Measurements from ENCODE around the gene CCNYL1.
"Not testable (repeated sequence)": the region's sequence is repeated elsewhere in the genome, so short reads cannot be mapped to it uniquely, and the experiment has no call there.

The CCNYL1 gene

DNA sequence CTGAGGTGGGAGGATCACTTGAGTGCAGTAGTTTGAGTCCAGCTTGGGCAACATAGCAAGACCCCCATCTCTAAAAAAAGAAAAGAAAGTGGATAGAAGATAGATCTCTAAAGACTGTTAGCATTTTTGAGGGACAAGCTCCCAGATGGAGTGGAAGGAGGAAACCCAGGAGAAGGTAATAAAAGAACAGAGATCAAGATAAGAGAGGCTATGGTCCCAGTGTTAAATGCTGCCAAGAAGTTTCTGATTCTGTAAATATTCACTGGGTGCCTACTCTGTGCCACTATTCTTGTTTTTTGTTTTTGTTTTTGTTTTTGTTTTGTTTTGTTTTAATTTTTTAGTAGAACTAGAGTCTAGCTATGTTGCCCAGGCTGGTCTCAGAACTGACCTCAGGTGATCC, 32.1 kb downstream of the CCNYL1 start:
- DNase-seq: no peak

DNA sequence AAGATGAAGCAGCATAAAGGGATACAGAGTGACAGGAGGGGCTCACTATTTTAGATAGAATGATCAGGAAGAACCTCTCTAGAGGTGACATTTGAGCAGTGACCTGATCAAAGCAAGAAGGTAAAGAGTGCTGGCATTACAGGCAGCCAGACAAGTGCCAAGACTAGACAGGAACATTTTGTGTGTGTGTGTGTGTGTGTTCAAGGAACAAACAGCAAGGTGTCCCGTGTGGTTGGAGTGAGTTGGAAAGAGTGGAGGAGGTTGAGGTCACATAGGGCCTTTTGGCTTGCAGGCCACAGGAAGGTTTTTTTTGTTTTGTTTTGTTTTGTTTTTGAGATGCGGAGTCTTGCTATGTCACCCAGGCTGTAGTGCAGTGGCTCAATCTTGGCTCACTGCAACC, 32.6 kb downstream of the CCNYL1 start:
- DNase-seq: no peak

DNA sequence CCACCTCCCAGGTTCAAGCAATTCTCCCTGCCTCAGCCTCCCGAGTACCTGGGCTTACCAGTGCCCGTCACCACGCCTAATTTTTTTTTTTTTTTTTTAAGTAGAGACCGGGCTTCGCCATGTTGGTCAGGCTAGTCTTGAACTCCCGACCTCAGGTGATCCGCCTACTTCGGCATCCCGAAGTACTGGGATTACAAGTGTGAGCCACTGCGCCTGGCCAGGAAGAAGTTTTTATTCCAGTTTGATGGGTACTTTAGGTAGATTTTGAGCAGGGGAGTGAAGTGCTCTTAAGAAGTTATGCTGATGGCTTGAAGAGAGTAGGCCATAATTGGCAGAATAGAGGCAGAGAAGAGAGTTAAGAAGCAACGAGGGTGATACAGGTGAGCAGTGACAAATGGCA, 33.0 kb downstream of the CCNYL1 start:
- no peak for DNase-seq

DNA sequence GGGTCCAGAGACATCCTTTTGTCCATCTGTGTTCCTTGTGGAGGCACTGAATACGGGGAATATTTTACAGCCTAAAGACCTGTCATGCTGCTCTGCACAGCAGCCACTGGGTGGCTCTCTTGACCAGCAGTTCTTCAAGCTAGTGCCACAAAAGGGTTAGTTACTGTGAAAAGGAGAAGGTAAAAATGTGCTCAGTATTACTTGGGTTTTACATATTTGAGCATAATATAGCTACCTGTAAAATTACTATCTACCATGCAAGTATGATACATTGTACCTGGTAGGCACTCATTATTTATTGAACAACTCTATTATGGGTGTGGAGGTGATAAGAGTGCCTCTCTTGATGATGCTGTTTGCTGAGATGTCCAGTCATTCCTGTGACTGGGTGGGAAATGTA, 34.7 kb downstream of the CCNYL1 start:
- peak; percentile 22 for DNase-seq

DNA sequence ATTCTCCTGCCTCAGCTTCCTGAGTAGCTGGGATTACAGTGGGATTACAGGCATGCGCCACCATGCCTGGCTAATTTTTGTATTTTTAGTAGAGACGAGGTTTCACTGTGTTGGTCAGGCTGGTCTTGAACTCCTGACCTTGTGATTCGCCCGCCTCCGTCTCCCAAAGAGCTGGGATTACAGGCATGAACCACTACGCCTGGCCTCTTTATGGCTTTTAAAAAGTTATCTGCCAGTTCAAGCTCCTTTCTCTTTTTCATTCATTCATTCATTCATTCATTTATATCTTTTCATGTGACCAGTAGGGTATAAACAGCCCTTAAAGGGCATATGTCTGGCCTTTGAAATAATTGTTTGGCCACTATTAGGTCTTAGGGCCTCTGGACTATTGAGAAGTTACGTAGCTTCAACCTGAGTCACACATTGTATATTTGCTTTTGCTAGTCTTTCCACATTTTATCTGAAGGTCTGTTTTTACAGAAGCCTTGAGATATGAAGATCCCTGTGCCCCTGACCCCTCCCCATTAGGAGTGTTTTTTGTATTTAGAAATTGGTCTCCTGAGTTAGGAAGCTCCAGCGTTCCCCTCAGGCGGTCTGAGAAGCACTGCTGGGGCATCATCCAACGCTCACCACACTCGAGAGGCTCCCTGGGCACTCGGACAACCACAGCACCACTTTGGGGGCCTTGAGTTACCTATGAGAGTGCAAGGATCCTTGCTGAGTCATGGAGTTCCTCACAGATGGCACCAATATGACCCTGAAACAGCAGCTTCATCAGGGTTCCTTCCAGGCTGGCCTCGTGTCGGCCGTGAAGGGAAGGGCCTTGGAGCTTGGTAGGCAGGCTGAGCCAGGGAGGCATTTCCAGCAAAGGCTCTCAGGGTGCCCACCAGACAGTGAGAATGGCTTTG, 36.5 kb downstream of the CCNYL1 start:
- no peak for DNase-seq

DNA sequence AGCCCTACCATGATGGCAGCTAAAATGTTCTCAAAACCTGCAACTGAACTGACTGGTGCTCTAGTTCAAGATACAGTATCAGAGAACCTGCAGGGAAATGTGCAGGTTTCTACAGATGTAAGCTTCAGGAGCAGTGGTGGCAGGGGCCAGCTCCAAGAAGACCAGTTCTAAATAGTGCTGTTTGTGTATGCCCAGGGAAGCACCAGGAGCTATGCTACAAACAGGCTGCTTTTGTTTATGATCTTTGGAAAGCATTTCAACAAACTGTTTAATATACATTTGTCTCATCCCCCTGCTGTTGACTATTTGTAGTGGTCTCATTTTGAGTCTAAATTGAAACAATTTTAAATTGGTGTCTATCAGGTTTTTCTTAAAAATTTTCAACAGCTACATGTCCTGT, 37.6 kb downstream of the CCNYL1 start:
- DNase-seq: no peak

DNA sequence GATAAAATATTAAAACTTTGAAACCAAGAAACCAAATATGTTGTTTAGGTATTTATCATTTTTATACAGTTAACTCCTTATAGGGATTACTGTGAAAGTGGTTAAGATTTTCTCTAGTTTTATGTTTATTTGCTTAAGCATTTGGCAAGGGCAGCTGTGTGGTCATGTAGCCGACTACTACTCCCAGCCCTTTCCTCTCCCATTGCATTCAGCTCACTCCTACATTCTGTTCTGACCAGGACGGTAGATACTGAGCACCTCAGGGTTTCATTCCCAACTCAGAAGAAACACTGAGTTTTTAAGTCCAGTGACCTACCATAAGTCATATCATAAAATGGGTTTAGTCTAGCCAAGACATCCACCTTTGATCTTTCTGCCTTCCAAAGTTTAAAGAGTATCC, 38.4 kb downstream of the CCNYL1 start:
- no peak for DNase-seq

DNA sequence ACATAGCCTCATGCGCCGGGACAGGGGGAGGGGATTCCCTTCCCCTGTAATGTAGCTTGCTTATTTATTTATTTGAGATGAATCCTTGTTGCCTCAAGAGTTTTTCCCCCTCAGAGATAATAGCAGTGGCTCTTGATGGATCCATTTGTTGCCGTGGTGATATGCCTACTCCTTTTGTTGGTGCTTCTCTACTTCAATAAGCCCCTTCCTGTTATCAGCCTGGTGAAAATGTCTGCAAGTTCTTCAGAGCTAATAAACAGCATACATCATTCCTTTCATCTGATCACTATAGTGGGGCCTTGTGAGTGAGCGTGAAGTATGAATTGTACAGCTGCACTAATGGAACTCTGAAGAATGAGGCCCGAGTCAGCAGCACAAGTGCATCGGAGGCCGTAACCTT, 38.9 kb downstream of the CCNYL1 start:
- no peak for DNase-seq

DNA sequence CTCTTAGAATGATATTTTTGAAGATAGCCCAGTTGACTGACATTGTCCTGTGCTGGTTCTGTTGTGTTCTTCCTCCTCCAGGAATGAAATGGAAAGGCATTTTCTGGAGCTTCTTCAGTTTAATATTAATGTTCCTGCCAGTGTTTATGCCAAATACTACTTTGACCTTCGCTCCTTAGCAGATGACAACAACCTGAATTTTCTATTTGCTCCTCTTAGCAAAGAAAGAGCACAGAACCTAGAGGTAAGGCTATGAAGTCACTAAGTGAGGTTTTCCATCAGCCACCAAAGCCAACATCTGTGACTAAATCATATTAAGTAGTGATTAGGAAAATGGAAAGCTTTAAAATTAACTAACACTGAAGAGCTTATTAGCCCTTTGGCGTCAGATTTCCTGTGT, 39.4 kb downstream of the CCNYL1 start:
- no peak for DNase-seq

DNA sequence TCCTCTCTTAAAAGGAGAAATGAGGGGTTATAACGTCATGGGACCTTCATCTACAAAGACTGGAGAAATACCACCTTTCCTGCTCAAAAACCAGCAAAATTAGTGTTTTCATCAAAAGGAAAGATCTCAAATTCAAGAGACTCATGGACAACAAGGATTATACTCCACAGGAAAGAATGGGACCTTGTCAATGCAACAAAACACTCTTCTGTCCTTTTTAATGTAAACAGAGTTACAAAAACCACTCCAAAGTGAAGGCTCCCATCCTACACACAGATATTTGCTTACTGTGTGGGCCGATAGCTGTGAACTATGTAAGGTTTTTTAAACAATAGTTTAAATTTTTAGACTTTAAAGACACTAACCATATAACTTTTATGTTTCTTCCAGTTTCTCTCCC, 42.2 kb downstream of the CCNYL1 start:
- DNase-seq: not testable (repeated sequence)

DNA sequence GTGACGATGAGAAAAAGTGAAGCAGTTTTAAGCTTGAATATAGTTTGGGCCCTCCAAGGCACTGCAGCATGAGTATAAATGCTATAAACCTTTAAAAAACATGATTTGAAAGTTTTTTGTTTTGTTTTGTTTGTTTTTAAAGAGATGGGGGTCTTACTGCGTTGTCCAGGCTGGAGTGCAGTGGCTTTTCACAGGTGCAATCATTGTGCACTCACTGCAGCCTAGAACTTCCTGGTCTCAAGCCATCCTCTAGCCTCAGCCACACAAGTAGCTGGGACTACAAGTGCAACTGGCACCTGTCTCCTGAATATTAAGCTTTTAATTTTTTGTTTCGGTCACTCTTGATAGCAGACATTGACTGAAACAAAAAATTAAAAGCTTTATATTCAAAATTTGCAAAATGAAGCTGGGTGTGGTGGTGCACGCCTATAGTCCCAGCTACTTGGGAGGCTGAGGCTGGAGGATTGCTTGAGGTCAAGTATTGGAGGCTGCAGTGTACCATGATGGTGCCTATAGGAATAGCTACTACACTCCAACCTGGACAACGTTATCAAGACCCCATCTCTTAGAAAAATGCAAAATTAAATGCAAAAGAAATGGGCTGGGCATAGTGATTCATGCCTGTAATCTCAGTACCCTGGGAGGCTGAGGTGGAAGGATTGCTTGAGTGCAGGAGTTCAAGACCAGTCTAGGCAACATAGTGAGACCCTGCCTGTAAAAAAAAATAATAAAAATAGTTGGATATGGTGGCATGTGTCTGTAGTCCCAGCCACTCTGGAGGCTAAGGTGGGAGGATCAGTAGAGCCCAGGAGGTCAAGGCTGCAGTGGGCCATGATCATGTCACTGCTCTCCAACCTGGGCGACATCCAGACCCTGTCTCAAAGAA, 43.3 kb downstream of the CCNYL1 start:
- no peak for DNase-seq

DNA sequence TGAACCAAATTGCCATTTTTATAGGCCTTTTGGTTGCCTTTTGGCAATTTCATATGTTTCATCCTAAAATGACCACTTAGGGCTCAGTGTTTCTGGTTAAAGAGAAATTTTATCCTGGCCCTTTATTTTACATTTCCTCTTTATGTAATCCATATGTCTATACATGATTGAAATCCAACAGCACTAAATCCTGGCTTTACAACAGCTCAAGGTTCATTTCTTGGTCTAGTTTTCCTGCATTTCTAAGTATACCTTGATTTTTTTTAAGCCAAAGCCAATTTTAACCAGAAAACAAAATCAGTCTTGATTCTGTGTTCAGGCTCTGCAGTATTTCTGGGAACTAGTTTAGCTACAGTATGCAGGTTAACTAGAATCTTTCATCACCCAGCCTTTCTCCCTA, 46.6 kb downstream of the CCNYL1 start:
- DNase-seq: no peak

DNA sequence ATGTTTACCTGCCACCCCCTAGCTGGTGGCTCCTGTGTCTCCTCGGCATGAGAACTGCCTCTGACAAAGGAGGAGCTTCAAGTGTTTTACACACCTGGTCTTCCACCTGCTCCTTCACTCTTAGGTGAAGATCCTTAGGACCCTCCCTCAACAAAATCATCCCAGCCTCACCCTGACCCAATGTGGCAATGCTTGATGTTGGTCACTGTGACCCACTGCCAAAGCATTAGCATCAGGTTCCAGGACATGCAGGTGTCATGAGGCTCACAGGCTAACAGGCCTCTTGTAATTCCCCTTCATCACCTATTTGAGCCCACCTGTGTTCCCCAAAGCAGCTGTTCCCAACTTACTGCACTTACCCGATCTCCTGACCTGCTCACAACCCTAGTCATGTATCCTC, 48.5 kb downstream of the CCNYL1 start:
- DNase-seq: no peak

DNA sequence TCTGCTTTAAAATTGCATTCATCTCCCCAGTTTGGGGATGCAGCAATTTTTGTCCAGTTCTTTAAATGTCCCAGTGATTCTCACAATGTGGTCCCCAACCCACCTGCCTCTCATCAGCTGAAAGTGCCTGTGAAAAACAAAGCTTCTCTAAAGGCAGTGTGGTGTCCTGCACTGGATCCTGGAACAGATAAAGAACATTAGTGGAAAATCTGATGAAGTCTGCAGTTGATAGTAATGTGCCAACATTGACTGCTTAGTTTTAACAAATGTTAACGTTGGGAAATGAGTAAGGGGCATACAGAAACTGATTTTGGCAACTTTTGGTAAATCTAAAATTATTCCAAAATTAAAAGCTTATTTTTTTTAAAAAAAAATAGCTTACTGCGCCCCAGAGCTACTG, 49.0 kb downstream of the CCNYL1 start:
- no peak for DNase-seq

DNA sequence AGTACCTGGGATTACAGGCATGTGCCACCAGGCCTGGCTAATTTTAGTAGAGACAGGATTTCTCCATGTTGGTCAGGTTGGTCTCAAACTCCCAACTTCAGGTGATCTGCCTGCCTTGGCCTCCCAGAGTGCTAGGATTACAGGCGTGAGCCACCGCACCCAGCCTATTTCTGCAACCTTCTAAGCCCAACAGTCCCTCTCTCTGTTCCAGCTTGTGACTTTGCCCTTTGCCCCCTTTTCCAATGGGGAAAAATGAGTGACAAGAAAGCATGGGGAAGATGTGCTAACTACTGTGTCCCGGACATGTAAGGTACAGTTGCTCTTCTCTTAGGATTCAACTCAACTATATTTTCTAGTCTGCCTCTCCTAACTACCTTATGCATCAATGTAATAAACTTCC, 50.0 kb downstream of the CCNYL1 start:
- DNase-seq: not testable (repeated sequence)

DNA sequence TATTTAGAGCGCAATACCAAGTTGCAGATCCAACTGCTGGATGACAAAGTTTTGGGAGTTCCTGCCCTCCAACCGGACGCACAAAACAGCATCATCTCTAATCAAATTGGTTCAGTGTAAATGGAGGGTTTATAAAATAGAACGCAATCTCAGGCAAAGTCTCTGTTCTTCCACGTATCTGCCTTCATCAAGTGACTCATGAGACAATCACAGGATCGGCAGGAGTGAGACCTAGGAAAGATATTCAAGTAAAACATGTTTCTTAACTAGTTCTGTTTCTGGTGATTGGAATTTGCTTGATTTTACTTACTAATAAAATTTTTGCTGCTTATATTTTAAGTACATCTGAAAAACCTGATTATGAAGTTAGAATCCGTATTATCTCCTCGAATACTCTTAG, 50.7 kb downstream of the CCNYL1 start:
- no peak for DNase-seq

DNA sequence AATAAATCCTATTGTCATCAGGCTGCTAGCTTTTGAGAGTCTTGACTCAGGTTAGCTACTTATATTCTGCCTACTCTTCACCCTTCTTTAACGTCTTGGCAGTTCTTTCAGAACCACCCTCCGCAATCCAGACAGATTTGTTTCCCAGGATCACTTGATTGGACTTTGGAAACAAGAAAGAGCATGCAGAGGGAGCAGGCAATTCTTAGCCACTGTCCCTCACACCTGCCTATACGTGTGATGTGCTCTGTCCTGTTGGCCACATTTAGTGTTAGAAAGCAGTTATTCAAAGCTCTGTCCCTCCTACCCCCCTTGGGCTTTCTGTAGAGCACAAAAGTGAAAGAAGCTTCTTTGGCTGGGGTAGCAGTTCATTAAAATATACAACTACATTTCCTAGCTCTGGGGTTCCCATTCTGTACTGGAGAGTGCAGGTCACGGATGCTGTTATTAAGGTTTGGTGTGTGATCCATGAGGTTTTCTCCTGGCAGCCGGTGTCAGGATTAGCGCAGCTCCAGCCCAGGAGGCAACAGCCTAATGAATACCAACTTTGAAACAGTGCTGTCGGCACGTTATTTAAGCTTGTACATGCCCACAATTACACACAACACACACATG, 52.0 kb downstream of the CCNYL1 start:
- no peak for DNase-seq

DNA sequence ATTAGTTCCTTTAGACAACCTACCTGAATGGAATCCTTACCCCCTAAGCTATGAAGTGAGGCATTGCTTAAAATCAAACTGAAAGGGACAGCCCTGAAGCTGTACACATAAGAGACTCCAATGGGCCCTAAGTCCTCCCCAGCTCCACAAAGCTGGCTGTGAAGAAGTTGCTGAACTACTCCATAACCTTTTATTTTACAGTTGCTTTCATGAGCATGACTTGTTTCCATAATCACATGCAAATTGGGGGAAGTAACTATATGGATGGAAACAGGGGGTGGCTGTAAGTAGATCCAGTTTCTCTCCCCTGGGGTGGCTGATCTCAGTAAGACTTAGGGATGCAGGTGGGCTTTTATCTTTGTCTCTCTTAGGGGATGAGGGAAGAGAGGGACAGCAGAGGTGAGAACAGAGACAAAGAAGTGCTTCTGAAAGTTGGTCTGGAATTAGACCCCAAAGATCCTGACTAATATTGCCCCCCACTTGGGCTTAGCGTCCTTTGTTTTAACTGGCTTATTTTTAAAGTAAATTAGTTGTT, 52.7 kb downstream of the CCNYL1 start:
- no peak for DNase-seq

DNA sequence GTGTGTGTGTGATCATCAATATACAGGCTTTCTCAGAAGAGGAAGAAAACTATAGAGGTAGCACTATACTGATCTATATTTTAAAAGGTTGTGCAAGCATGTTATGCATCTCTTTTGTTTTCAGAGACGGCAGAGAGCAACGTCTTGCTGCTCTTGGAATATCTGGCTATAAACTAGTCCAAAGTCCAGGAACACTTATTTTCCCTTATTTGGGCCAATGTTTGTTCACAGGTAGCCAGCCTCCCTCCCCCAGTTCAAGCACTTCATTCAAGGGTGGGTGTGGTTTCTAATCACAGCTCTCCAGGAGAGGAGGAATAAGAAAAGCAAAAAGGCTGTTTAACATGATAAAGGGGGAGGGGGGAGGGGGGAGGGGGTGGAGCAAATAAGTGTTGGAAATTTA, 54.1 kb downstream of the CCNYL1 start:
- no peak for DNase-seq

DNA sequence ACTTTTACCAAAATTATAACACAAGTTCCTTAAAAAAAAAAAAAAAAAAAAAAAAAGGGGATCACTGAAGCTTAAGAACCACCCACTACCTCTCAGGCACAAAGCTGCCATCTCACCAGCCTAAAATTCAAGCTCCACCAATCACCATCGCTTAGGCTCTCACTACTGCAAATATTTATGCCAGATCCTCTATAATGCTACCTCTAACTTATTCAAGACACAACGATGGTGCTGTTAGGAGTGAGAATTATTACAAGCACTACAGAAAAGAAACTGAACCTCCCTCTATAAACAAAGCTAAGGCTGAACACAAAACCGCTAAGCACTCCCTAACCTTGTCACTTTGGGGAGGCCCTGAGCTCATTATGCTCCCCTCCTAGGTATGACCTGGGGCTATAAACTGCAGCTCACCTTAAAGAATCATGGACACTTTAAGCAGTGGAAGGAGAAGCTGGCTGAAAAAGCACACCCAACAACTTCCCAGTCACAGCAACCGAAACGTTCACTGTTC, 54.7 kb downstream of the CCNYL1 start:
- DNase-seq: no peak

DNA sequence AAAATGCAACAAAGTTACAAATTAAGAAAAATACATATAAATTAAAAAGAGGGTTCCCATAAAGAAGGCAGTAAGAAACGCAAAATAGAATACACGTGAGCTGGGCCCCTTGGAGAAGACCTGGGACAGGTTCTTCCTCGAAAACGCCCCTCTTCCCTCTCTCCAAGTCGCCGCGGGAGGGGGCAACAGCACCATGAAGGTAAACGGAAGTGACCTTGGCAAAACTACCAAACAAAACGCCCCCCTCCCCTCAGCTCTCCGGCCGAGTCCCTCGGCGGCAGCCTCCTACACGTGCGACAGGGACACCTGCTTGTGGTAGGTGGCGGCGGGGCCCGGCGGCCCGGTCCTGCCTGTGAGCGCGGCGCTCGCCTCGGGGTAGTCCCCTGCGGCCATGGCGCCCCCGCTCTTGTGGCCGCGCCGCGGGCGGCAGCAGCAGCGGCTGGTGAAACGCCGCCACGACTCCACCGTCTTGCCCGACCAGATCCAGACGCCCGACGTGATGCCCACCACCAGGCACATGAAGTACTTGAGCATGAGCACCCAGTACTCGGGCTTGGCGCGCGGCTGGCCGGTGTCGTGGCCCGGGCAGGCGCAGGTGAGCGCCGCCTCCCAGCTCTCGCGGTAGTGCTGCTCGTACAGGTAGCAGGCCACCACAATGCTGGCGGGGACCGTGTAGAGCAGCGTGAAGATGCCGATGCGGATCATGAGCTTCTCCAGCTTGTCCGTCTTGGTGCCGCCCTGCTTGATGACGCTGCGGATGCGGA, 55.4 kb downstream of the CCNYL1 start:
- no peak for DNase-seq

DNA sequence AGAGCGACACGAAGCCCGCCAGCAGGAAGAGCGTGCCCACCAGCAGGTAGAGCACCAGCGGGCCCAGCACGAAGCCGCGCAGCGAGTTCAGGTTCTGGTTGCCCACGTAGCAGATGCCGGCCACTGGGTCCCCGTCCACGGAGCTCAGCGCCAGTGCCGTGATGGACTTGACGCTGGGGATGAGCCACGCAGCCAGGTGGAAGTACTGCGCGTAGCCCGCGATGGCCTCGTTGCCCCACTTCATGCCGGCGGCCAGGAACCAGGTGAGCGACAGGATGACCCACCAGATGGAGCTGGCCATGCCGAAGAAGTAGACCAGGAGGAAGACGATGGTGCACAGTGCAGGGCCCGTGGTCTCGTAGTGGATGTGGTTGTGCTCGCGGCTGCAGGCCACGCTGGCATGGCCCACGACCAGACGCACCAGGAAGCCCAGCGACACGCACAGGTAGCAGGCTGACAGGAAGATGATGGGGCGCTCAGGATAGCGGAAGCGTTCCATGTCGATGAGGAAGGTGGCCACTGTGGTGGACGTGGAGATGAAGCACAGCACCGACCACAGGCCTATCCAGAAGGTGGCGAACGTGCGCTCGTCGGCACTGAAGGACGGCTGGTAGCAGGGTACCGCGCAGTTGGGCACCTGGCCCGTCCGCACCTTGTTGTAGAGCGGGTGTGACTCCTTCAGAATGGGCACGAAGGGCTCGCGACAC, 56.2 kb downstream of the CCNYL1 start:
- no peak for DNase-seq

Data from GF-D8 (cell line).